ENCODE data around the gene SCN3A.

The SCN3A gene

GRCh38 chr2:165058476-165059265, 145.2 kb downstream of the SCN3A start:
- Histone ChIP-seq H3K79me2 (ENCODE audit: control insufficient read depth, insufficient read depth, low read length, unreplicated experiment) (no peaks in the 10 kb centered on the region), H3K36me3 (ENCODE audit: insufficient read depth, low read length) (no peaks in the 10 kb centered on the region), H3K4me3 (ENCODE audit: low read depth, low read length) (no peak overlapping the region), H3K4me1 (ENCODE audit: control insufficient read depth, insufficient read depth, low read length, unreplicated experiment) (peaks cover 3% of the 10 kb centered on the region), H2AFZ (ENCODE audit: low read length, unreplicated experiment) (no peak overlapping the region), H3K27me3 (ENCODE audit: insufficient read depth, low read length) (peaks cover 8% of the 10 kb centered on the region; the same call in 1 of the 2 replicates), H3K27ac (ENCODE audit: low read depth, low read length) (no peak overlapping the region)

DNA sequence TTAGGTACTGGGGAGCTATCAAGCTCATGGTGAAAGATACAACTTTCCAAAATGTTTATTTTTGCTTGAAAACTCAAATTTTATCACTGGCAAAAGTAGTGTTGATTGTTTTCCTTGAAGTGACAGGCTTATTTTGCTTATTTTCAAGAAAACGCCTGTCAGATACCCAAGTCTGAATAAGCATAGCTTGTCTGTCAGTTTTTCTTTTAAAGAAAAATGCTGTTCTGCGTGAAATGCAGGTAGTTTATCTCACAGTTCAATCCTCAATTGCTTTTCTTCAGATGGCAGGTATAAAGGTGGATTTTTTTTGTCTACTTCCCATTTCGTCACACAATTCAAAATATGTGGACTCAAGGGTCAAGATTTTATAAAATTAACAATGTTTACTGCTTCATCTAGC, 145.9 kb downstream of the SCN3A start:
- H3K4me1 ChIP-seq (ENCODE audit: control insufficient read depth, insufficient read depth, low read length, unreplicated experiment): peaks cover 3% of the 10 kb centered on the region
- no peak overlapping the region for H3K4me3 ChIP-seq (ENCODE audit: low read depth, low read length)
- H2AFZ ChIP-seq (ENCODE audit: low read length, unreplicated experiment): no peak overlapping the region
- H3K79me2 ChIP-seq (ENCODE audit: control insufficient read depth, insufficient read depth, low read length, unreplicated experiment): no peaks in the 10 kb centered on the region
- H3K36me3 ChIP-seq (ENCODE audit: insufficient read depth, low read length): no peaks in the 10 kb centered on the region
- H3K27me3 ChIP-seq (ENCODE audit: insufficient read depth, low read length): peaks cover 8% of the 10 kb centered on the region; the same call in 1 of the 2 replicates
- no peak overlapping the region for H3K27ac ChIP-seq (ENCODE audit: low read depth, low read length)

- no peak overlapping the region for H2AFZ ChIP-seq (ENCODE audit: low read length, unreplicated experiment)
- no peak overlapping the region for H3K27ac ChIP-seq (ENCODE audit: low read depth, low read length)
- H3K36me3 ChIP-seq (ENCODE audit: insufficient read depth, low read length): no peaks in the 10 kb centered on the region
- no peaks in the 10 kb centered on the region for H3K79me2 ChIP-seq (ENCODE audit: control insufficient read depth, insufficient read depth, low read length, unreplicated experiment)
- H3K4me1 ChIP-seq (ENCODE audit: control insufficient read depth, insufficient read depth, low read length, unreplicated experiment): peaks cover 3% of the 10 kb centered on the region
- H3K4me3 ChIP-seq (ENCODE audit: low read depth, low read length): no peak overlapping the region
- H3K27me3 ChIP-seq (ENCODE audit: insufficient read depth, low read length): peaks cover 8% of the 10 kb centered on the region; the same call in 1 of the 2 replicates
Observed at GRCh38 chr2:165057308-165057707, 146.5 kb downstream of the SCN3A start.

- H3K4me3 ChIP-seq (ENCODE audit: low read depth, low read length): no peak overlapping the region
- H3K79me2 ChIP-seq (ENCODE audit: control insufficient read depth, insufficient read depth, low read length, unreplicated experiment): no peaks in the 10 kb centered on the region
- no peak overlapping the region for H3K27ac ChIP-seq (ENCODE audit: low read depth, low read length)
- no peak overlapping the region for H2AFZ ChIP-seq (ENCODE audit: low read length, unreplicated experiment)
- H3K27me3 ChIP-seq (ENCODE audit: insufficient read depth, low read length): peaks cover 8% of the 10 kb centered on the region; the same call in 1 of the 2 replicates
- peaks cover 3% of the 10 kb centered on the region for H3K4me1 ChIP-seq (ENCODE audit: control insufficient read depth, insufficient read depth, low read length, unreplicated experiment)
- no peaks in the 10 kb centered on the region for H3K36me3 ChIP-seq (ENCODE audit: insufficient read depth, low read length)
Observed at GRCh38 chr2:165056564-165056963, 147.3 kb downstream of the SCN3A start.

DNA sequence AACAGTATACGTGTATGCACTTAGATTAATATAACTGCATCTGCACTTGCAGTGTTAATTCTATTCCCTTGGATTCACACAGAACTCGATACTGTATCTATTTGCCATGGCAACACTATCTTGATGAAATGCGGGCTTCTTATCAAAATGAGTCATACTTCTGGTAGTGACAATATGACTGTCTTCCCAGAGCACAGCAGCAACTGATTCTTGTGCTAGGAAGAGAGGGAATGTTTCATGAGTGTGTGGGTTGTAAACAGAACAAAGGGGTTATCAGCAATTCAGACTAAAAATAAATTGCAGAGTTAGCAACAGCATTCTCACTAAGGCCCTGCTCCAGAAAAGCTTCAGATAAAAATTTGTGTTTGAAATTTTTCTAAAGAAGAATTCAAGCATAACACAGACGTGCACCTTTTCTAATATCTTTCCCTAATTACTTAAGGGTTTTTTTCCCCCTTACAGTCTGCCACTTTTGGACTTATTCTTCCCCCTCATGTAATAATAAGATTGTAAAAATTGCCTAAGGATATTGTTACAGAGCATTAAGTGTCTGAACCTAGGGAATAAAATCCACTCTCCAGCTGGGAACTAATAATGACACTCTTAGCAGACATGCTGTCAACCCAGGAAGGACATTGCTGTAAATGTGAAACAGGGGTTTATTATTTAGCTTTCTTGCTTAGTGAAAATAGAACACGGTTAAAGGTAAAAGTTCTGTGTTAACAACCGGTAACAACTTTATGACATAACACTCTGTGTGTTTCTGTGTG, 148.6 kb downstream of the SCN3A start:
- H3K27me3 ChIP-seq (ENCODE audit: insufficient read depth, low read length): peaks cover 7% of the 10 kb centered on the region; the same call in 1 of the 2 replicates
- H2AFZ ChIP-seq (ENCODE audit: low read length, unreplicated experiment): no peak overlapping the region
- H3K4me1 ChIP-seq (ENCODE audit: control insufficient read depth, insufficient read depth, low read length, unreplicated experiment): peaks cover 3% of the 10 kb centered on the region
- H3K36me3 ChIP-seq (ENCODE audit: insufficient read depth, low read length): no peaks in the 10 kb centered on the region
- no peak overlapping the region for H3K27ac ChIP-seq (ENCODE audit: low read depth, low read length)
- H3K79me2 ChIP-seq (ENCODE audit: control insufficient read depth, insufficient read depth, low read length, unreplicated experiment): no peaks in the 10 kb centered on the region
- no peak overlapping the region for H3K4me3 ChIP-seq (ENCODE audit: low read depth, low read length)

DNA sequence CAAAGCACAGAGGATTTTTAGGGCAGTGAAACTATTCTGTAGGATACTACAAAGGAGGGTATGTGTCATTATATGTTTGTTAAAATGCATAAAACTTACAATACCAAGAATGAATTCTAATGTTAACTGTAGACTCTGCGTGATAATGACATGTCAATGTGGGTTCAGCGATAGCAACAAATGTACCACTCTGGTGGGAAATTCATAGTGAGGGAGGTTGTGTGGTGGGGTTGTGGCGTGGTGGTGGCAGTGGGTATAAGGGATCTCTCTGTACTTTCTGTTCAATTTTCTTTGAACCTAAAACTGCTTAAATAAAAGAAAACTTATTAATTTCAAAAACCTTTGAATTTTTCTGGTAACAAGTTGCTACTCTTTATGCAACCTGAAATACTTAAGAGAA, 149.2 kb downstream of the SCN3A start:
- Histone ChIP-seq H3K4me3 (ENCODE audit: low read depth, low read length) (no peak overlapping the region), H3K4me1 (ENCODE audit: control insufficient read depth, insufficient read depth, low read length, unreplicated experiment) (peaks cover 3% of the 10 kb centered on the region), H3K27ac (ENCODE audit: low read depth, low read length) (no peak overlapping the region), H2AFZ (ENCODE audit: low read length, unreplicated experiment) (no peak overlapping the region), H3K79me2 (ENCODE audit: control insufficient read depth, insufficient read depth, low read length, unreplicated experiment) (no peaks in the 10 kb centered on the region), H3K27me3 (ENCODE audit: insufficient read depth, low read length) (peaks cover 3% of the 10 kb centered on the region; the same call in 1 of the 2 replicates), H3K36me3 (ENCODE audit: insufficient read depth, low read length) (no peaks in the 10 kb centered on the region)

- H2AFZ ChIP-seq (ENCODE audit: low read length, unreplicated experiment): no peak overlapping the region
Observed at GRCh38 chr2:165044505-165045303, 159.1 kb downstream of the SCN3A start.

More at GRCh38 chr2:165044505-165045303, 159.1 kb downstream of the SCN3A start:
- Histone ChIP-seq H3K27me3 (ENCODE audit: insufficient read depth, low read length) (peaks cover 8% of the 10 kb centered on the region), H3K4me1 (ENCODE audit: control insufficient read depth, insufficient read depth, low read length, unreplicated experiment) (peaks cover 3% of the 10 kb centered on the region), H3K36me3 (ENCODE audit: insufficient read depth, low read length) (no peaks in the 10 kb centered on the region), H3K79me2 (ENCODE audit: control insufficient read depth, insufficient read depth, low read length, unreplicated experiment) (no peaks in the 10 kb centered on the region), H3K4me3 (ENCODE audit: low read depth, low read length) (no peak overlapping the region), H3K27ac (ENCODE audit: low read depth, low read length) (no peak overlapping the region)
